ENCODE results near the gene TMEM50B.
"Not testable (repeated sequence)": the region's sequence is repeated elsewhere in the genome, so short reads cannot be mapped to it uniquely, and the experiment has no call there.

TMEM50B gene

GRCh38 chr21:33479679-33480480 lies at the start of gene TMEM50B:
TMEM50B (minus strand) TSS chr21:33479974; CDS start chr21:33468885, 11,089 bp downstream.
- DNase-seq, result peak; percentile 99

- no peak for DNase-seq
Measured at GRCh38 chr21:33522953-33523349, 43.2 kb upstream of the TMEM50B start.

- DNase-seq, result no peak
Measured at GRCh38 chr21:33522297-33522952, 42.7 kb upstream of the TMEM50B start.

GRCh38 chr21:33518899-33519298 lies 39.1 kb upstream of the TMEM50B start:
- no peak for DNase-seq

- no peak for DNase-seq
Measured at GRCh38 chr21:33514229-33514628, 34.5 kb upstream of the TMEM50B start.

- DNase-seq, result no peak
Measured at GRCh38 chr21:33512481-33512880, 32.7 kb upstream of the TMEM50B start.

GRCh38 chr21:33511639-33512038 lies 31.9 kb upstream of the TMEM50B start:
- DNase-seq, result no peak

GRCh38 chr21:33510826-33511225 lies 31.1 kb upstream of the TMEM50B start:
- no peak for DNase-seq

- not testable (repeated sequence) for DNase-seq
Measured at GRCh38 chr21:33507003-33507402, 27.2 kb upstream of the TMEM50B start.

- DNase-seq, result no peak
Measured at GRCh38 chr21:33505833-33506232, 26.1 kb upstream of the TMEM50B start.

- DNase-seq, result no peak
Measured at GRCh38 chr21:33496345-33496744, 16.6 kb upstream of the TMEM50B start.

- no peak for DNase-seq
Measured at GRCh38 chr21:33495743-33496142, 16.0 kb upstream of the TMEM50B start.

GRCh38 chr21:33493756-33494155 lies 14.0 kb upstream of the TMEM50B start:
- DNase-seq, result no peak

GRCh38 chr21:33492571-33492970 lies 12.8 kb upstream of the TMEM50B start:
- no peak for DNase-seq

- peak; percentile 97 for DNase-seq
Measured at GRCh38 chr21:33491373-33492102, 11.8 kb upstream of the TMEM50B start, which contains the start of gene DNAJC28. DNAJC28 (minus strand) TSS chr21:33491716; CDS start chr21:33489393, 2,323 bp downstream.

GRCh38 chr21:33490991-33491372 lies 11.2 kb upstream of the TMEM50B start:
- no peak for DNase-seq

GRCh38 chr21:33488936-33489335 lies 9.2 kb upstream of the TMEM50B start:
- no peak for DNase-seq

GRCh38 chr21:33487996-33488395 lies 8.2 kb upstream of the TMEM50B start:
- DNase-seq, result no peak

- no peak for DNase-seq
Measured at GRCh38 chr21:33481314-33481943, 1.7 kb upstream of the TMEM50B start.

- DNase-seq, result no peak
Measured at GRCh38 chr21:33480481-33481103, 818 bp upstream of the TMEM50B start.

GRCh38 chr21:33478935-33479678 lies 667 bp downstream of the TMEM50B start:
- peak; percentile 50 for DNase-seq

- no peak for DNase-seq
Measured at GRCh38 chr21:33478182-33478581, 1.6 kb downstream of the TMEM50B start.

Data from right forelimb (tissue), 1 donor.